Myocyte (in vitro differentiated cells): ENCODE data around the gene EYA2. TPM values are rescaled to one million over a fixed set of nuclear protein-coding genes. Genes with fewer than 3 reads are reported as not detected.
A peak's percentile ranks its signal among the peaks of the same experiment; 100 is the strongest.

Source experiments
- DNase-seq: peaks from one replicate; pipeline ENCODE4 v3.0.0-alpha.2; 2012; ENCODE audit warnings: low read depth
- total RNA-seq: library from RNA; depleted of rRNA; stranded (reverse); fragments of >200 nt; gene quantifications from 2 replicates; pipeline ENCODE4 v1.2.3, GENCODE V29; 2014

EYA2 gene
- total RNA-seq, 1 donor from 2014 or later = not detected

GRCh38 chr20:47099825-47100441, 205.3 kb downstream of the EYA2 start:
- no peak for DNase-seq

- peak; percentile 46 for DNase-seq
Observed at GRCh38 chr20:47102629-47103028, 208.0 kb downstream of the EYA2 start.

GRCh38 chr20:47106786-47107185, 212.1 kb downstream of the EYA2 start:
- DNase-seq = no peak

- no peak for DNase-seq
Observed at GRCh38 chr20:47108994-47109393, 214.4 kb downstream of the EYA2 start.

DNA sequence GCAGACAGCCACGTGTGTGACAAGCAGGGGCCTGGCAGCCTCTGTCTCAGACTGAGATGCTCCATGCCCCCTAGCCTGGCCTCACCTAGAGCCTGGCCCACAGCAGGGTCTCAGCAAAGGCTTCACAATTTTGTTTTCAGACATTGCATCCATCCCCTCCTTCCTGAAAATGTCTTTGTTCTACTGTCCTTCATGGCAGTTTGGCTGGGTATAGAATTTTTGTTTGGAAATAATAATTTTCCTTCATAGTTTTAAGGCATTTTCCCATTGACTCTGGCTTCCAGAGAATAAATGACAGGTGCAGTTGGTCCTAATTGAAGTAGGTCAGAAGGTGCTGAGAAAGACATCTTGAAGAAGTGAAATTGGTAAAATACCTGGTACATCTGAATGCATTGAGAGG, 216.2 kb downstream of the EYA2 start:
- DNase-seq = no peak

DNA sequence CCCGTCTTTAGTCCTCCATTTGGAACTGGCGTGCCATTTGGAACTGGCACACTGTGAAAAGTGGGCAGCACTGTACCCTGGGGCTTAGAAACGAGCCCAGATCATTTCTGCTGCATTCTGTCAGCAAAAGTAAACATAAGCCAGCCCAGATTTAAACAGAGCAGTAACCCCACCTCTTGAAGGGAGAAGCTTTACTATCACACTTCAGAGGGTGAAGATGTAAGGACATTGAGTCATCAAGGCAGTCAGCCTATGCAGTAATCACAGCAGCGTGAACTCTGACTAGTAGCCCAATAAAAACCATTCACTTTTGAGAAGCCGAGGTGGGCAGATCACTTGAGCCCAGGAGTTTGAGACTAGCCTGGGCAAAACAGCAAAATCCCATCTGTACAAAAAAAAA, 216.9 kb downstream of the EYA2 start:
- DNase-seq = no peak

DNA sequence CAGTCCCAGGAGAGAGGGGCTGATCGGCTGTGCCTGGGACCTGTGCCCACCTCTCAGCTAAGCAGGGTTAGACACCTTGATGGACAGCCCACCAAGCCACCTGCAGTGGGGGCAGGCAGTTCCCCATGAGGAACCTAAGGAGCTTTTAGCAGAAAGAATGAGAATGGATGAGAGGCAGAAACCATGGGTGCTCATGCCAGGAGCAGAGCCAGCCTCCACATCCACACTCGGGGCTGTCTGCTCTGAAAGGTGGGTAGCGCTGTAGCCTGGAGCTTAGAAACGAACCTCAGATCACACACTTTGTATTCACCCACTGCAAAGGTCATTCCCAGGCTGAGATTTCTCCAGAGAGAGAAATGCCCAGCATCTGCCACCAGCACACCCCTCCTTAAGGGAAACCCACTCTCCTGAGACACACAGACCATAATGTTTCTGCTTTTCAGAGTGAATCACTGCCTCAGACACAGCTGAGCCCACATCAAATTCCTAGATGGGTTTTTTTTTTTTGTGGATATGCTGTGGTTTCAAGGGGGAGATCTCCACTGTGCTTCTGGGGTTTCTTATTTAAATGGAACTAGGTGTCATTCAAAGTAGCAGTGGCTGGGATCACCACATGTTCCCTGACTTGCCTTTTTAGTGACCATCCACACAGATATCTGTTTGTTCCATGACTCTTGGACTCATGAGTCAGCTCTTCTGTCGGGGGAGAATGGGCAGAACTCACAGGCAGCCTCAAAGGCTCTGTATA, 218.9 kb downstream of the EYA2 start:
- peak; percentile 93 for DNase-seq

DNA sequence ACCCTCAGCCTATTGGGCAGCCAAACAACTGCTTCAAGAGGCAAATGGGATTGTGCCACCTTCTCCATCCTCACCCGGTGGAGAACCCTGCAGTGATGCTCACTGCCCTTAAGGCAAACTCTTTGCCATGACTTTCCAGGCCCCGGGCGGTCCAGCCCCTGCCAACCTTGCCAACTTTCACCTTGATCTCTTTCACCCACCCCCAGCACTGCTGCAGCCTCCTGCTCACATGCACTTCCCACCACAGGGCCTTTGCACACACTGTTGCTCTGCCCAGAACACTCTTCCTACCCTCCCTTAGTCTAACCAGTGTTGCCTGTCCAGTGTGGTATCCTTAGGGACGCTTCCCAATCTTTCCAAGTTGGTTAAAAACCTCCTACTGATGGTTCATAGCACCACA, 221.1 kb downstream of the EYA2 start:
- no peak for DNase-seq

DNA sequence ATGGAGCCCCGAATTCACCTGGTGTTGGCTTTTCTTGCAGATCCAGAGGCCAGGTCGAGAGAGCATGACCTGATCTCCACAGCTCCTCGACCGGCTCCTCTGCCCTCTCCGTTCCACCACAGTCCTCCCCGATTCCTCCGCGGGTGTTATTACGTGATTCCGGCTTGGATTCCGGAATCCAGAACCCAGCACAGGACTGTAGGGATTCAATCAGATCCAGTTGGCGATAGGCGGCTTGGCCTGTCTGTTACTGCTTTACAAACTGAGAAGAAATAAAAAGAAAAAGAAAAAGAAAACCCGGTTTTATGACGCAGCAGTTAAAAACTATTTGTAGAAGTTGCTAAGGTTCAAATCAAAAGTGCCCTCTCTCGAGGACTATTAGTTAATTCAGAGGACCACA, 222.7 kb downstream of the EYA2 start:
- DNase-seq = no peak

DNA sequence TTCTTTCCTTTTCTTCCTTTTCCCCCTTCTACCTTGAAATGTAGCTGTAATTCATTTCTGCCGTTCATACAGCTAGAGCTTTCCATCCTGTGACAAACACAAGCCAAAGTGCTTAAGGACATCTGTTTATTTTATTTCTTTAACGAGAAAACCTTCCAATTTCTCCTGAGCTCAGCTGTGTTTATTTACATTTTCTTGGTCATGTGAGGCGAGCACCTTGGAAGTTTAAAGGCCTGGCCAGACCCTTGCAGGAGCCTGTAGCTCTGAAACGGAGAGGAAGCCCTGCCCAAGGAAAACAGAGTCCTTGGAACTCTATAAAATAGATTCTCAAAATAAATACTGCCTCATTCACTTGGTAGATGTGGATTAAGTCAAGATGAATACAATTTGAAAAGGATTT, 223.1 kb downstream of the EYA2 start:
- DNase-seq = no peak

DNA sequence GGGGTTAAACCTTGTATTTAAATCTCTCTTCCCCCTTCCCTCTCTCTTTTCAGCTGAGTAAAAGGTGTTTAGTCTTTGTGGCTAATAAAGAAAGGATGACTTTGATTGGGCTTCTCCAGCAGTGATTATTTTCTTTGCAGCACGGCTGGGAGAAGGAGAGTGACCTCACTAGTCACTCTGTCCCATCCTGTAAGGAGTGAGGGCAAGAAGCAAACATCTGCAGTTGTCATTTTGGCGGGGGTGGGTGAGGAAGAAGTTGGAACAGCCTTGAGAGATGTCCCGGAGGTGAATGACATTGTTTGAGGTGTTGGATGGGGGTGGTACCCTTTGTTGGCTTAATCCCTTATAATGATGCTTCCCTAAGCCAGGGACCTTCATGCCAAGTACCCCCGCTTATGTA, 223.6 kb downstream of the EYA2 start:
- DNase-seq = no peak

DNA sequence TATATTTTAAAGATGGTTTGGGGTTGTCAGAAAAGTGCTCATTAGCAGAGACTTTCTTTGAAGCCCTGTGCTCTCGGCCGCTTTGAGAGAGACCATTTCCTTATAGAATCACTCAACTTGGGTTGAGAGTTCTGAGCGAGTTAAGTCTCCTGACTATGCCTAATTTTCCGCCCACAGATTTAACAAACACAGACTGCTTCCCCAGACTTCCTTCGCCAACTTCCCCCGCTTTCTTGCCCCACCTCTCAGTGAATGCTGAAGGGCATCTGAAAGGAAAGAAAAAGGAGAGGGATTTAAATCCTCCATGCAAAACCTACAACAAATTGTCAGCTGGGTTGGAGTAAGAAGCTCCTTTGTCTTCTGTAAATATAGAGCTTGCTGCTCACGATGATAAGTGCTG, 224.0 kb downstream of the EYA2 start:
- DNase-seq = no peak

- no peak for DNase-seq
Observed at GRCh38 chr20:47120346-47120936, 225.8 kb downstream of the EYA2 start.

DNA sequence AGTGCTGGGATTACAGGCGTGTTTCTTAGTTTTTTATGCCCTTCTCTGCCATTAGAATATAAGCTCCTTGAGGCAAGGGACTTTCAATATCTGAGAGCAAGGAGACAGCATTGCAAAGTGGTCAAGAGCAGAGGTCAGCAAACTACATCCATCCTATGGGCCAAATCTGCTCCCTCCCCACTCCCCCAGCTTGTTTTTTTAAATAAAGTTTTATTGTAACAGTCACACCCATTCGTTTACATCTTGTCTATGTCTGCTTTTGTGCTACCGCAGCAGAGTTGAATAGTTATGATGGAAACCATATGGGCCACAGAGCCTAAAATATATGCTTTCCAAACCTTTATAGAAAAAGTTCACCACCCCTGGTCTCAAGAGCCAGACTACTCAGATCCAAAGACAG, 227.9 kb downstream of the EYA2 start:
- DNase-seq = no peak

- DNase-seq = no peak
Observed at GRCh38 chr20:47124181-47124717, 229.6 kb downstream of the EYA2 start.

DNA sequence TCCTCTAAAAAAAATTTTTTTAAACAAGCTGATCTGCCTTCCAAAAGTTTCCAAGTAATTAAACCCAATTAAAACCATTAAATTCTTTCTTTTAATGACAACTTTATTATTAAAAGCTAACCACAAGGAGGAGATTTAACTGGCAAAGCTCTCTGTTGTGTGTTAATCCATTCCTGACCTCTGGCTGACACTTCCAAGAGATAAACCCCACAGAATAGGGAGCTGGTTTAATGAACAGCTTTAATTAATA, 230.8 kb downstream of the EYA2 start:
- no peak for DNase-seq

GRCh38 chr20:47125758-47126591, 231.3 kb downstream of the EYA2 start:
- DNase-seq = peak; percentile 52

DNA sequence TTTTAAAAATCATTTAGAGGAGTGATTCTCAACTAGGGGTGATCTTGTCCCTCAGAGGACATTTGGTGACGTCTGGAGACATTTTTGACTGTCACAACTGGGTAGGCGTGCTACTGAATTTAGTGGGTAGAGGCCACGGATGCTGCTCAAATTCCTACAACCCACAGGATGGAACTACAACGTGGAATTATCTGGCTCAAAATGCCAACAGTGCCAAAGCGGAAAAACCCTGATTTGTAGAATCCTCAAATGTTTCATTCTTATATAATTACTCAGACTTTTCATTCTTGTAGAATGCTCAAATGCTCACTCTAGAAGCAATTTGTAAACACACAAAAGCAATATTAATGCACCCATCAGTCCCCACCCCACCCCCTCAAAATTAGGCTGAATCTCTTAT, 232.1 kb downstream of the EYA2 start:
- peak; percentile 68 for DNase-seq

GRCh38 chr20:47127546-47127945, 232.9 kb downstream of the EYA2 start:
- no peak for DNase-seq

DNA sequence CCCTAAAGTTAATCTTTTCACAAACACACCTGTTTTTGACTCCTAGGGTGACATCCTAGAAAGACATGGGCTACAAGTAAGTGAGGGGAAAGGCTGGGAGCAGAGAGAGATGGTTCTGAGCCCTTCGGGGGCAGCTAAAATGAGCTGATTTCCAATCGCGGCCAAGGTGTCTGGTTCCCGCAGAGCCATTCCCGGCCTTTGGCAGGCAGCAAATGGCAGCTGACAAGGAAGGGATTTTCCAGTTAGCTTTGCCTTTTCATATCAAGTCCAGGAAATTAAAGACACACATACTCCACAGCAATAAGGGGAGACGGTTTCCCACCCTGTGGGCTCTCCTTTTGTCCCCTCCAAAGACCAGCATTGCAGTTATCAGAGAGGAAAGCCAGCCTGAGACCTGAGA, 233.4 kb downstream of the EYA2 start:
- no peak for DNase-seq

- DNase-seq = no peak
Observed at GRCh38 chr20:47129306-47129705, 234.7 kb downstream of the EYA2 start.
